Measurements from ENCODE around the gene CHKA.
"Not testable (repeated sequence)": the region's sequence is repeated elsewhere in the genome, so short reads cannot be mapped to it uniquely, and the experiment has no call there.

CHKA gene

GRCh38 chr11:68120273-68121066, 718 bp downstream of the CHKA start:
- H3K4me3 ChIP-seq (ENCODE audit: low read length), result peak overlapping the region; percentile 65
- peak; percentile 57 for DNase-seq (ENCODE audit: low read depth, low spot score)

GRCh38 chr11:68118706-68119448, 2.3 kb downstream of the CHKA start:
- H3K4me3 ChIP-seq (ENCODE audit: low read length), result no peak overlapping the region
- no peak for DNase-seq (ENCODE audit: low read depth, low spot score)

GRCh38 chr11:68117853-68118470, 3.2 kb downstream of the CHKA start:
- no peak overlapping the region for H3K4me3 ChIP-seq (ENCODE audit: low read length)
- no peak for DNase-seq (ENCODE audit: low read depth, low spot score)

- no peak for DNase-seq (ENCODE audit: low read depth, low spot score)
- no peak overlapping the region for H3K4me3 ChIP-seq (ENCODE audit: low read length)
These were observed 4.2 kb downstream of the CHKA start for GRCh38 chr11:68116974-68117373.

- DNase-seq (ENCODE audit: low read depth, low spot score), result no peak
- no peak overlapping the region for H3K4me3 ChIP-seq (ENCODE audit: low read length)
These were observed 5.1 kb downstream of the CHKA start for GRCh38 chr11:68116126-68116525.

- DNase-seq (ENCODE audit: low read depth, low spot score), result no peak
- no peak overlapping the region for H3K4me3 ChIP-seq (ENCODE audit: low read length)
These were observed 5.9 kb downstream of the CHKA start for GRCh38 chr11:68115285-68115684.

GRCh38 chr11:68113986-68114385, 7.2 kb downstream of the CHKA start:
- no peak for DNase-seq (ENCODE audit: low read depth, low spot score)
- H3K4me3 ChIP-seq (ENCODE audit: low read length), result no peak overlapping the region

- no peak overlapping the region for H3K4me3 ChIP-seq (ENCODE audit: low read length)
- DNase-seq (ENCODE audit: low read depth, low spot score), result no peak
These were observed 13.5 kb downstream of the CHKA start for GRCh38 chr11:68107689-68108088.

- no peak for DNase-seq (ENCODE audit: low read depth, low spot score)
- no peak overlapping the region for H3K4me3 ChIP-seq (ENCODE audit: low read length)
These were observed 14.8 kb downstream of the CHKA start for GRCh38 chr11:68106165-68106940.

- peak; percentile 67 for DNase-seq (ENCODE audit: low read depth, low spot score)
These were observed 21.4 kb downstream of the CHKA start for GRCh38 chr11:68099474-68100405.

GRCh38 chr11:68099057-68099456, 22.1 kb downstream of the CHKA start:
- H3K4me3 ChIP-seq (ENCODE audit: low read length), result no peak overlapping the region
- DNase-seq (ENCODE audit: low read depth, low spot score), result no peak

More at GRCh38 chr11:68099474-68100405, 21.4 kb downstream of the CHKA start:
- peak overlapping the region; percentile 41 for H3K4me3 ChIP-seq (ENCODE audit: low read length)

- H3K4me3 ChIP-seq (ENCODE audit: low read length), result no peak overlapping the region
- no peak for DNase-seq (ENCODE audit: low read depth, low spot score)
These were observed 24.2 kb downstream of the CHKA start for GRCh38 chr11:68096962-68097361.

GRCh38 chr11:68093565-68093964, 27.6 kb downstream of the CHKA start:
- DNase-seq (ENCODE audit: low read depth, low spot score), result no peak
- no peak overlapping the region for H3K4me3 ChIP-seq (ENCODE audit: low read length)

- DNase-seq (ENCODE audit: low read depth, low spot score); H3K4me3 ChIP-seq (ENCODE audit: low read length): not testable (repeated sequence)
These were observed 28.2 kb downstream of the CHKA start for GRCh38 chr11:68092946-68093345.

GRCh38 chr11:68092411-68092810, 28.8 kb downstream of the CHKA start:
- no peak overlapping the region for H3K4me3 ChIP-seq (ENCODE audit: low read length)
- no peak for DNase-seq (ENCODE audit: low read depth, low spot score)

- H3K4me3 ChIP-seq (ENCODE audit: low read length), result no peak overlapping the region
- DNase-seq (ENCODE audit: low read depth, low spot score), result no peak
These were observed 30.5 kb downstream of the CHKA start for GRCh38 chr11:68090706-68091105.

GRCh38 chr11:68090287-68090686, 30.9 kb downstream of the CHKA start:
- H3K4me3 ChIP-seq (ENCODE audit: low read length), result no peak overlapping the region
- DNase-seq (ENCODE audit: low read depth, low spot score), result no peak

GRCh38 chr11:68089679-68090078, 31.5 kb downstream of the CHKA start:
- no peak for DNase-seq (ENCODE audit: low read depth, low spot score)
- H3K4me3 ChIP-seq (ENCODE audit: low read length), result no peak overlapping the region
